OCI-LY7 (cell line): ENCODE measurements around the gene APRT. TPM values are rescaled to one million over a fixed set of nuclear protein-coding genes. Genes with fewer than 3 reads are reported as not detected.

Experiments used
- BruUV-seq: library from RNA; stranded (reverse); fragments of 400-500 nt; replicated peaks from 2 replicates; lab custom pipeline; 2021; lab: Mats Ljungman, UMichigan
- CTCF ChIA-PET: fragments of 300-600 bp; sonication (Branson Sonifier 250); formaldehyde crosslinking; loops from one replicate; lab custom pipeline; 2022; ENCODE audit warnings: antibody characterized with exemption; ENCODE audit not compliant: unreplicated experiment; lab: Charles Lee
- POLR2A ChIA-PET: fragments of 300-600 bp; sonication (Branson Sonifier 250); formaldehyde crosslinking; loops from one replicate; lab custom pipeline; 2022; ENCODE audit warnings: antibody characterized with exemption; lab: Charles Lee
- DNase-seq: peaks from one replicate; pipeline ENCODE4 v3.0.0-alpha.2; 2015; ENCODE audit warnings: low spot score
- H2AFZ ChIP-seq: fragments of 200-600 bp; sonication (generic), shearing (Covaris generic); 2 replicates; pipeline ENCODE4 v1.6.1; 2014; ENCODE audit warnings: mild to moderate bottlenecking, antibody characterized with exemption, low read length, moderate library complexity
- H3K27ac ChIP-seq: fragments of 200-600 bp; sonication (generic); 2 replicates; pipeline ENCODE4 v1.5.1; 2014; ENCODE audit warnings: mixed run types, low read depth, mild to moderate bottlenecking, moderate library complexity, low read length, inconsistent platforms; ENCODE audit not compliant: poor library complexity, severe bottlenecking
- H3K36me3 ChIP-seq: fragments of 200-600 bp; sonication (generic); 2 replicates; pipeline ENCODE4 v1.6.1; 2014; ENCODE audit warnings: mild to moderate bottlenecking, antibody characterized with exemption, low read length, moderate library complexity, mixed read lengths; ENCODE audit not compliant: insufficient read depth
- H3K4me1 ChIP-seq: fragments of 200-600 bp; sonication (generic); 2 replicates; pipeline ENCODE4 v1.5.1; 2014; ENCODE audit warnings: mild to moderate bottlenecking, low read length; ENCODE audit not compliant: insufficient read depth, poor library complexity, severe bottlenecking
- H3K4me2 ChIP-seq: fragments of 200-600 bp; sonication (generic); 2 replicates; pipeline ENCODE4 v1.6.1; 2014; ENCODE audit warnings: mild to moderate bottlenecking, low read length
- H3K4me3 ChIP-seq: fragments of 200-600 bp; sonication (generic); 2 replicates; pipeline ENCODE4 v1.5.1; 2014; ENCODE audit warnings: mild to moderate bottlenecking, low read depth, low read length; ENCODE audit not compliant: poor library complexity, severe bottlenecking
- H3K79me2 ChIP-seq: fragments of 200-600 bp; sonication (generic); 2 replicates; pipeline ENCODE4 v1.6.1; 2016; ENCODE audit warnings: low read depth, mild to moderate bottlenecking, low read length, moderate library complexity, mixed read lengths; ENCODE audit not compliant: insufficient read depth
- H3K9me2 ChIP-seq: fragments of 200-600 bp; sonication (generic); 2 replicates; pipeline ENCODE4 v1.6.1; 2016; ENCODE audit warnings: mild to moderate bottlenecking, low read length, mixed read lengths; ENCODE audit not compliant: insufficient read depth
- H3K9me3 ChIP-seq: fragments of 200-600 bp; sonication (generic); 2 replicates; pipeline ENCODE4 v1.6.1; 2014; ENCODE audit warnings: mild to moderate bottlenecking, mixed run types, low read length, mixed read lengths
- H4K20me1 ChIP-seq: fragments of 200-600 bp; sonication (generic); 2 replicates; pipeline ENCODE4 v1.6.1; 2014; ENCODE audit warnings: mild to moderate bottlenecking, antibody characterized with exemption, low read length, moderate library complexity, mixed read lengths; ENCODE audit not compliant: insufficient read depth
- CTCF ChIP-seq: fragments of 200-600 bp; sonication (generic); conservative IDR thresholded peaks from 2 replicates; pipeline ENCODE4 v1.5.1; 2014; ENCODE audit warnings: mild to moderate bottlenecking, antibody characterized with exemption, low read length, moderate library complexity, mixed read lengths
- EZH2phosphoT487 ChIP-seq: fragments of 200-600 bp; sonication (generic); IDR thresholded peaks from 2 replicates; pipeline ENCODE4 v1.6.1; 2018; ENCODE audit warnings: low read depth, borderline replicate concordance, mild to moderate bottlenecking, mixed run types, antibody characterized with exemption, low read length, moderate library complexity, mixed read lengths
- intact Hi-C: fragments of 100-400 bp; cut with micrococcal nuclease; formaldehyde crosslinking; loops from one replicate; pipeline ENCODE4 v1.10.0; 2022; ENCODE audit not compliant: unreplicated experiment
- total RNA-seq, 2 experiments: library from RNA; depleted of rRNA in 1 of 2; stranded (reverse); fragments of >200 nt in 1 of 2; shearing (Covaris generic) in 1 of 2; gene quantifications; 2 replicates each; pipeline ENCODE4 v1.2.3, GENCODE V29; 2014 to 2022

Gene APRT
- total RNA-seq, 2 experiments from 2014 or later: 151 to 216 TPM

- H3K4me2 ChIP-seq: peak overlapping the region; percentile 95
- peaks cover 50% of the 10 kb centered on the region for H3K4me1 ChIP-seq
- intact Hi-C loops: no loop called here
- no peaks in the 10 kb centered on the region for H4K20me1 ChIP-seq
- H3K36me3 ChIP-seq: peaks cover 69% of the 10 kb centered on the region
- H3K27ac ChIP-seq: peak overlapping the region; percentile 97
- no peak overlapping the region for H2AFZ ChIP-seq
- DNase-seq: no peak
- BruUV-seq: no TSS peak
- H3K9me3 ChIP-seq: no peaks in the 10 kb centered on the region
- TF ChIP-seq EZH2phosphoT487: no peak
- CTCF ChIA-PET: no interaction called here
- H3K4me3 ChIP-seq: peak overlapping the region; percentile 88
- peaks cover 39% of the 10 kb centered on the region for H3K79me2 ChIP-seq
- no peaks in the 10 kb centered on the region for H3K9me2 ChIP-seq
- POLR2A ChIA-PET: no interaction called here
Measured at GRCh38 chr16:88805340-88805715, 6.4 kb downstream of the APRT start.

DNA sequence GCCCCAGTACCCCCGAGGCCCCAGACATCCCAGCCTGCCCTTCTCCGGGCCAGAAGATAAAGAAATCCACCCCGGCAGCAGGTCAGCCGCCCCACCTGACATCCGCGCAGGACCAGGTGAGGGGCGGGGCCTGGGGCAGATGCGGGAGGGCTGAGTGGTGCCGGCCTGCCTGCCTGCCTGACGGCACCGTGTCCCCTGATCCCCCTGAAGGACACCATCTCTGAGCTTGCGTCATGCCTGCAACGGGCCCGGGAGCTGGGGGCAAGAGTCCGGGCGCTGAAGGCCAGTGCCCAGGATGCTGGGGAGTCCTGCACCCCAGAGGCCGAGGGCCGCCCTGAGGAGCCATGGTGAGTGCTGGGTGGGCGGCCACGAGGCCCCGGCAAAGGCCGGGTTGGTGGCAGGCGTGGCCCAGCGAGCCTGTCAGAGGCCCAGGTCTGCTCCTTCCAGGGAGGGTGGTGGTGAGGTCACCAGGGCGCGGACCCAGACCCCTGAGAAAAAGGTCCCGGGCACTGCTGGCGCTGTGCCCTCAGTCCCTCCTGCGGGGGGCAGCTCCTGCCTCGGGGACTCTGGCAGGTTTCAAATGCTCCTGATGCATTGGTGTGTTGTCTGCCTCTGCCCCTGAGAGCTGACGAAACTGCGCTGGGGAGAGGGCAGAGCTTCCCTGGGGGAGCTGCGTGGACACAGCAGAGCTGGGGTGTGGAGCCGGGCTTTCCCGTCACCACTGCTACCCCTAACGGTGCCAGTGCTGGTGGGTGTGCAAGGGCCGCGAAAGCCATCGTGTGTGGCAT lies 7.0 kb downstream of the APRT start:
- H3K4me2 ChIP-seq: peak overlapping the region; percentile 95
- intact Hi-C loops: loop anchor here (5.0 kb wide), 1 partner anchor 142 kb away; the partner anchor contains the start of gene MVD
- no peaks in the 10 kb centered on the region for H3K9me2 ChIP-seq
- ChIA-PET POLR2A (no interaction called here), CTCF (no interaction called here)
- H2AFZ ChIP-seq: no peak overlapping the region
- DNase-seq: peak; percentile 71
- H3K9me3 ChIP-seq: no peaks in the 10 kb centered on the region
- H3K4me3 ChIP-seq: peak overlapping the region; percentile 88
- peaks cover 50% of the 10 kb centered on the region for H3K4me1 ChIP-seq
- no TSS peak for BruUV-seq
- peaks cover 35% of the 10 kb centered on the region for H3K79me2 ChIP-seq
- peaks cover 66% of the 10 kb centered on the region for H3K36me3 ChIP-seq
- TF ChIP-seq EZH2phosphoT487: no peak
- TF ChIP-seq CTCF: no peak
- H3K27ac ChIP-seq: peak overlapping the region; percentile 97
- H4K20me1 ChIP-seq: no peaks in the 10 kb centered on the region

DNA sequence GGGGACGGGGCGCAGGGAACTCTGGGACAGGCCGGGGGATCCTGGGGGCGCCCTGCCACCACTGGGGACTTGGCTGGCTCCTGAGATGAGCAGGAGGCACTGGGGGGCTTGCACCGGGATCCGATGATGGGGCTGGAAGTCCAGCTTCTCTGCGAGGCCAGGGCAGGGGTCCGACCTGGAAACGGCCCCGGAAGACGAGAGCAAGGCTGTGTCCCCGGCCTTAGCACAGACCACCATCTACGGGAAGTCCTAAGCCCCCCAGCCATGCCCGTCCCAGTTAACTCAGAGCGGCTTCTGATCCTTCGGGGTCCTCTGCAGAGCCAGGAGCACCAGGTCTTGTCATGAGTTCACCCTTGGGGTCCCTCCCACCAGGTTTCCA lies 7.6 kb downstream of the APRT start:
- peak overlapping the region; percentile 97 for H3K27ac ChIP-seq
- CTCF ChIA-PET: no interaction called here
- TF ChIP-seq CTCF (no peak), EZH2phosphoT487 (no peak)
- POLR2A ChIA-PET: no interaction called here
- TSS peak; percentile 54 for BruUV-seq
- H4K20me1 ChIP-seq: no peaks in the 10 kb centered on the region
- H3K4me2 ChIP-seq: peak overlapping the region; percentile 95
- no peaks in the 10 kb centered on the region for H3K9me3 ChIP-seq
- DNase-seq: no peak
- no peak overlapping the region for H2AFZ ChIP-seq
- peaks cover 50% of the 10 kb centered on the region for H3K4me1 ChIP-seq
- peaks cover 65% of the 10 kb centered on the region for H3K36me3 ChIP-seq
- peak overlapping the region; percentile 88 for H3K4me3 ChIP-seq
- intact Hi-C loops: loop anchor here (5.0 kb wide), 1 partner anchor 142 kb away; the partner anchor contains the start of gene MVD
- H3K79me2 ChIP-seq: peaks cover 35% of the 10 kb centered on the region
- H3K9me2 ChIP-seq: no peaks in the 10 kb centered on the region
